ENCODE data around the gene EZR. TPM values are rescaled to one million over a fixed set of nuclear protein-coding genes. Genes with fewer than 3 reads are reported as not detected.

EZR gene
- total RNA-seq, 2 donors from 2014 or later = 76.8 to 103 TPM

GRCh38 chr6:158768436-158768835 is 50.7 kb downstream of the EZR start:
- intact Hi-C loops (cut with DNase I) = no loop called here
- TF ChIP-seq, protein P1, sequence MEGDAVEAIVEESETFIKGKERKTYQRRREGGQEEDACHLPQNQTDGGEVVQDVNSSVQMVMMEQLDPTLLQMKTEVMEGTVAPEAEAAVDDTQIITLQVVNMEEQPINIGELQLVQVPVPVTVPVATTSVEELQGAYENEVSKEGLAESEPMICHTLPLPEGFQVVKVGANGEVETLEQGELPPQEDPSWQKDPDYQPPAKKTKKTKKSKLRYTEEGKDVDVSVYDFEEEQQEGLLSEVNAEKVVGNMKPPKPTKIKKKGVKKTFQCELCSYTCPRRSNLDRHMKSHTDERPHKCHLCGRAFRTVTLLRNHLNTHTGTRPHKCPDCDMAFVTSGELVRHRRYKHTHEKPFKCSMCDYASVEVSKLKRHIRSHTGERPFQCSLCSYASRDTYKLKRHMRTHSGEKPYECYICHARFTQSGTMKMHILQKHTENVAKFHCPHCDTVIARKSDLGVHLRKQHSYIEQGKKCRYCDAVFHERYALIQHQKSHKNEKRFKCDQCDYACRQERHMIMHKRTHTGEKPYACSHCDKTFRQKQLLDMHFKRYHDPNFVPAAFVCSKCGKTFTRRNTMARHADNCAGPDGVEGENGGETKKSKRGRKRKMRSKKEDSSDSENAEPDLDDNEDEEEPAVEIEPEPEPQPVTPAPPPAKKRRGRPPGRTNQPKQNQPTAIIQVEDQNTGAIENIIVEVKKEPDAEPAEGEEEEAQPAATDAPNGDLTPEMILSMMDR (IDR thresholded peaks at IDR 0.05) = no peak
- no peak for TF ChIP-seq POLR2A (IDR thresholded peaks at IDR 0.05)
- no peaks in the 10 kb centered on the region for H3K9me3 ChIP-seq
- peaks cover 7% of the 10 kb centered on the region for H3K4me1 ChIP-seq
- peaks cover 46 to 65% of the 10 kb centered on the region in 2 donors for H3K36me3 ChIP-seq (replicated peaks in 1 of 2; ENCODE audit: insufficient read depth in 1 of 2, low read depth in 2 of 2)
- no peak for ATAC-seq
- WGBS, 2 donors = 84 to 89% methylated on average over 7 to 8 of the region's 8 CpGs
- no peak overlapping the region for H3K27ac ChIP-seq
- H3K4me3 ChIP-seq = no peak overlapping the region
- no peak for DNase-seq
- no peaks in the 10 kb centered on the region for H3K27me3 ChIP-seq

DNA sequence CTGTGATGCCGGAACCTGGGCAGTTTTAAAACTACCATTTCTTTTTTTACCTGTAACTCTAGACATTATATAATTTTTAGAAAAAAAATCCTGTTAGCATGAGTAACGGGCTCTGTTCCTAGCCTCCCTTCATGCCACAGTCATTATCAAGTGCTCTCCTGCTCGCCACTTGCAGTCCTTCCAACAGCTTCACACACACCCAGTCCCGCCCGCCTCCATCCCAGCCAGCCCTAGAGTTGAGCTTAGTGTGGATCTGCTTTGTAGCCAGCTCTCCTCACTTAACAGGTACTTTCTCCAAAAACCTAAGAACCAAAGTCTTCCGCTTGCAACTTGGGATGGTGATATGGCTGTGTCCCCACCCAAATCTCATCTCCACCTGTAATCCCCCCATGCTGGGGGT is 51.5 kb downstream of the EZR start:
- Histone ChIP-seq H3K4me1 (peaks cover 12% of the 10 kb centered on the region), H3K9me3 (no peaks in the 10 kb centered on the region), H3K27me3 (no peaks in the 10 kb centered on the region), H3K36me3 (replicated peaks in 1 of 2; ENCODE audit: insufficient read depth in 1 of 2, low read depth in 2 of 2) (peaks cover 46 to 65% of the 10 kb centered on the region in 2 donors), H3K27ac (no peak overlapping the region), H3K4me3 (no peak overlapping the region)
- no peak for ATAC-seq
- DNase-seq = no peak
- intact Hi-C loops (cut with DNase I) = no loop called here
- TF ChIP-seq, protein P1 (IDR thresholded peaks at IDR 0.05) = no peak
- TF ChIP-seq POLR2A (IDR thresholded peaks at IDR 0.05) = no peak
- WGBS, 2 donors = 92 to 96% methylated on average over 6 of the region's 6 CpGs

GRCh38 chr6:158766621-158767455 is 52.3 kb downstream of the EZR start:
- H3K4me1 ChIP-seq = peaks cover 16% of the 10 kb centered on the region
- 88 to 94% methylated on average over 37 of the region's 38 CpGs for WGBS, 2 donors
- ATAC-seq = no peak
- intact Hi-C loops (cut with DNase I) = no loop called here
- H3K4me3 ChIP-seq = no peak overlapping the region
- no peaks in the 10 kb centered on the region for H3K27me3 ChIP-seq
- TF ChIP-seq POLR2A (IDR thresholded peaks at IDR 0.05) = no peak
- TF ChIP-seq, protein P1 (IDR thresholded peaks at IDR 0.05) = no peak
- no peaks in the 10 kb centered on the region for H3K9me3 ChIP-seq
- no peak for DNase-seq
- H3K27ac ChIP-seq = no peak overlapping the region
- peaks cover 46 to 58% of the 10 kb centered on the region in 2 donors for H3K36me3 ChIP-seq (replicated peaks in 1 of 2; ENCODE audit: insufficient read depth in 1 of 2, low read depth in 2 of 2)

GRCh38 chr6:158765499-158766068 is 53.6 kb downstream of the EZR start:
- ATAC-seq = no peak
- Histone ChIP-seq H3K36me3 (replicated peaks in 1 of 2; ENCODE audit: insufficient read depth in 1 of 2, low read depth in 2 of 2) (peaks cover 37 to 46% of the 10 kb centered on the region in 2 donors), H3K9me3 (no peaks in the 10 kb centered on the region)

More at GRCh38 chr6:158765499-158766068, 53.6 kb downstream of the EZR start:
- TF ChIP-seq, protein P1 (IDR thresholded peaks at IDR 0.05) = no peak
- no peak for TF ChIP-seq POLR2A (IDR thresholded peaks at IDR 0.05)
- Histone ChIP-seq H3K4me3 (no peak overlapping the region), H3K4me1 (peaks cover 16% of the 10 kb centered on the region), H3K27ac (no peak overlapping the region), H3K27me3 (no peaks in the 10 kb centered on the region)
- no peak for DNase-seq
- 71 to 74% methylated on average over 10 to 13 of the region's 13 CpGs for WGBS, 2 donors
- intact Hi-C loops (cut with DNase I) = no loop called here
